Ishikawa (cell line): Measurements from ENCODE around the gene OR2L3.

ENCODE experiments used
- CREB1 ChIP-seq: IDR thresholded peaks from 2 replicates; pipeline ENCODE4 v1.6.1; 2012; ENCODE audit warnings: low read depth
- EP300 ChIP-seq: IDR thresholded peaks from 2 replicates; pipeline ENCODE4 v1.6.1; 2012; ENCODE audit warnings: borderline replicate concordance
- NFIC ChIP-seq: IDR thresholded peaks from 2 replicates; pipeline ENCODE4 v1.6.1; 2012

DNA sequence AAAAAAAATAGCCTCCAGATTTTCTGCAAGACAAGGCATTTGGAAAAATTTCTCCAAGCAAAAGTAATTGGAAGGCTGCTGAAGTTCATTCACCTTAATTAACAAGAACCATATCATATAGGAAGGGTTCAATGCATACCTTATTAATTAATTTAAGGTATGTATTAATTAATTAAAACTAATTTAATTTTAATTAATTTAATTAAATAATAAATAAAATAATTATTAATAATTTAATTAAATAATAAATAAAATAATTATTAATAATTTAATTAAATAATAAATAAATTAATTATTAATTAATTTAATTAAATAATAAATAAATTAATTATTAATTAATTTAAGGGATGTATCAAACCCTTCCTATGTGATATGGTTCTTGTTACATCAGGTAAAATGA is 56.2 kb downstream of the OR2L3 start:
- no peak for TF ChIP-seq CREB1
- no peak for TF ChIP-seq EP300
- no peak for TF ChIP-seq NFIC
